ENCODE results near the gene MTCL3.

The MTCL3 gene

GRCh38 chr6:127458222-127458621 lies 60.9 kb downstream of the MTCL3 start:
- Histone ChIP-seq H3K36me3 (ENCODE audit: control insufficient read depth in 2 of 2, extremely low read depth in 1 of 2, insufficient read depth in 2 of 2, low read length in 2 of 2) (no peaks in the 10 kb centered on the region), H3K9me1 (replicated peaks; ENCODE audit: control insufficient read depth, extremely low read depth, insufficient read depth, low read length) (no peaks in the 10 kb centered on the region), H3K79me2 (ENCODE audit: control insufficient read depth, insufficient read depth, low read length) (no peaks in the 10 kb centered on the region), H3K9me3 (replicated peaks; ENCODE audit: control insufficient read depth, insufficient read depth, low read length) (no peaks in the 10 kb centered on the region), H2AFZ (ENCODE audit: low read depth, low read length) (no peak overlapping the region), H3K4me3 (replicated peaks in 1 of 3; ENCODE audit: insufficient read depth in 1 of 3, low read depth in 1 of 3, low read length in 3 of 3) (no peak overlapping the region), H3K9ac (replicated peaks; ENCODE audit: extremely low read depth, insufficient read depth, low read length) (no peak overlapping the region), H3K4me1 (ENCODE audit: control insufficient read depth, extremely low read depth, insufficient read depth, low read length) (no peaks in the 10 kb centered on the region), H3K27me3 (ENCODE audit: control insufficient read depth in 2 of 2, insufficient read depth in 2 of 2, low read length in 2 of 2) (peaks cover 0 to 5% of the 10 kb centered on the region in 2 experiments), H4K20me1 (replicated peaks; ENCODE audit: control insufficient read depth, extremely low read depth, insufficient read depth, low read length) (no peaks in the 10 kb centered on the region), H3K27ac (ENCODE audit: insufficient read depth, low read depth, low read length) (no peak overlapping the region), H3K4me2 (ENCODE audit: insufficient read depth, low read length) (no peak overlapping the region)
- ChIA-PET POLR2A (no interaction called here), CTCF (interaction anchor here (1.2 to 2.8 kb wide), 2 partner anchors 58 to 81 kb away, joined by 4 to 21 read pairs; no protein-coding TSS in a partner anchor)
- FAIRE-seq (no peak), DNase-seq (ENCODE audit: low read depth, low spot score) (no peak)
- TF ChIP-seq EZH2 (IDR thresholded peaks at IDR 0.05; ENCODE audit: borderline replicate concordance, low read depth, low read length, severe bottlenecking) (no peak), MYC (IDR thresholded peaks at IDR 0.05; ENCODE audit: low read depth, low read length) (no peak), POLR2A (IDR thresholded peaks at IDR 0.05; ENCODE audit: low read depth, low read length) (no peak), FOS (IDR thresholded peaks at IDR 0.05; ENCODE audit: borderline replicate concordance, insufficient read depth, low read length) (no peak), GATA2 (IDR thresholded peaks at IDR 0.05; ENCODE audit: insufficient read depth, insufficient read length, low read depth, low read length) (no peak), POLR2AphosphoS5 (IDR thresholded peaks at IDR 0.05; ENCODE audit: insufficient read depth, low read depth, low read length) (no peak), JUN (IDR thresholded peaks at IDR 0.05; ENCODE audit: borderline replicate concordance, insufficient read depth, insufficient read length, low read depth) (no peak), CTCF (IDR thresholded peaks at IDR 0.05; ENCODE audit: extremely low read depth in 1 of 2, insufficient read depth in 1 of 2, low read depth in 1 of 2, low read length in 2 of 2) (no peak), MAX (IDR thresholded peaks at IDR 0.05; ENCODE audit: insufficient read depth, insufficient read length) (no peak)
- BruUV-seq (replicated peaks): no TSS peak
- dilution Hi-C loops (cut with MboI; ENCODE audit: extremely low pct_ligation_motif_present, low sequenced_read_pairs) (no loop called here), intact Hi-C loops (cut with micrococcal nuclease) (no loop called here)
